ENCODE measurements around the gene FRYL.

The FRYL gene

GRCh38 chr4:48489683-48490011 is 290.4 kb downstream of the FRYL start:
- no peak overlapping the region for H3K9ac ChIP-seq (ENCODE audit: insufficient read length)
- no peak for DNase-seq (ENCODE audit: low read depth, low spot score)
- TF ChIP-seq FOXP2 (optimal IDR thresholded peaks at IDR 0.05; ENCODE audit: control extremely low read depth, extremely low read length, insufficient read depth) (no peak), EZH2 (IDR thresholded peaks at IDR 0.05) (no peak), POLR2AphosphoS5 (IDR thresholded peaks at IDR 0.05; ENCODE audit: borderline replicate concordance, low read depth, low read length) (no peak)
- peak overlapping the region; percentile 61 for H3K4me3 ChIP-seq
- H3K36me3 ChIP-seq (ENCODE audit: insufficient read depth, low read length) = no peaks in the 10 kb centered on the region
- no peak overlapping the region for H3K27ac ChIP-seq
- H3K9me3 ChIP-seq (ENCODE audit: low read depth, low read length) = no peaks in the 10 kb centered on the region

GRCh38 chr4:48484494-48485168 is 295.4 kb downstream of the FRYL start:
- Histone ChIP-seq H3K36me3 (ENCODE audit: insufficient read depth, low read length) (no peaks in the 10 kb centered on the region), H3K27ac (no peak overlapping the region), H3K9ac (ENCODE audit: insufficient read length) (no peak overlapping the region), H3K4me3 (no peak overlapping the region), H3K9me3 (ENCODE audit: low read depth, low read length) (no peaks in the 10 kb centered on the region)
- DNase-seq (ENCODE audit: low read depth, low spot score) = no peak
- TF ChIP-seq EZH2 (IDR thresholded peaks at IDR 0.05) (no peak), FOXP2 (optimal IDR thresholded peaks at IDR 0.05; ENCODE audit: control extremely low read depth, extremely low read length, insufficient read depth) (no peak), POLR2AphosphoS5 (IDR thresholded peaks at IDR 0.05; ENCODE audit: borderline replicate concordance, low read depth, low read length) (no peak)

- DNase-seq (ENCODE audit: low read depth, low spot score) = no peak
- H3K9me3 ChIP-seq (ENCODE audit: low read depth, low read length) = no peaks in the 10 kb centered on the region
- no peak overlapping the region for H3K27ac ChIP-seq
- H3K9ac ChIP-seq (ENCODE audit: insufficient read length) = peak overlapping the region; percentile 30
- no peaks in the 10 kb centered on the region for H3K36me3 ChIP-seq (ENCODE audit: insufficient read depth, low read length)
- H3K4me3 ChIP-seq = peak overlapping the region; percentile 73
- TF ChIP-seq FOXP2 (optimal IDR thresholded peaks at IDR 0.05; ENCODE audit: control extremely low read depth, extremely low read length, insufficient read depth) (no peak), POLR2AphosphoS5 (IDR thresholded peaks at IDR 0.05; ENCODE audit: borderline replicate concordance, low read depth, low read length) (no peak), EZH2 (IDR thresholded peaks at IDR 0.05) (no peak)
These were observed 296.1 kb downstream of the FRYL start for GRCh38 chr4:48483777-48484493.

- no peak for DNase-seq (ENCODE audit: low read depth, low spot score)
- peak within 1 kb of the TSS; percentile 73 for H3K4me3 ChIP-seq
- TF ChIP-seq POLR2AphosphoS5 (IDR thresholded peaks at IDR 0.05; ENCODE audit: borderline replicate concordance, low read depth, low read length) (no peak), EZH2 (IDR thresholded peaks at IDR 0.05) (no peak), FOXP2 (optimal IDR thresholded peaks at IDR 0.05; ENCODE audit: control extremely low read depth, extremely low read length, insufficient read depth) (no peak)
- no peaks in the 10 kb centered on the region for H3K9me3 ChIP-seq (ENCODE audit: low read depth, low read length)
- H3K27ac ChIP-seq = no peak within 1 kb of the TSS
- no peaks in the 10 kb centered on the region for H3K36me3 ChIP-seq (ENCODE audit: insufficient read depth, low read length)
- H3K9ac ChIP-seq (ENCODE audit: insufficient read length) = peak within 1 kb of the TSS; percentile 30
These were observed 296.9 kb downstream of the FRYL start, which contains the start of gene SLC10A4 for GRCh38 chr4:48483006-48483776. Gene SLC10A4, plus strand, starts transcription at chr4:48483343. Its CDS starts 219 bp downstream, at chr4:48483562.

DNA sequence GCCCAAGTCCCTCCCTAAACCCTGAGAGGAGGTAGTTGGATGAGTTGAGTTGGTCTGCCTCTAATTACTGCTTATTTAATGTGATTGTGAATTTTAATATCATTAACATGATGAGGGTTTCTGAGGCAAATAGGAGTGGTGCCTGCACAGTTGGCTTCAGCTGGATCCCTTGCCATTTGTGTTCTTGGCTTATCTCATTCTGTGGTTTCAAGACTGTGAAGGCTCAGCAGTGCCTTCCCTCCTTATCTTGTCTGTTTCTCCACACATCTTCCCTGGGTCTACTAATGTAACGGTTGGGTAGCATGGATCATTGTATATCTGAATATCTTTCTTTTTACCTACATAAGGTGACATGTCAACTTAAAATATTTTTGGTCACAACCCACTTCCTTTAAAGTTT is 298.5 kb downstream of the FRYL start:
- DNase-seq (ENCODE audit: low read depth, low spot score) = no peak
- H3K36me3 ChIP-seq (ENCODE audit: insufficient read depth, low read length) = no peaks in the 10 kb centered on the region
- no peak overlapping the region for H3K9ac ChIP-seq (ENCODE audit: insufficient read length)
- no peak overlapping the region for H3K4me3 ChIP-seq
- H3K27ac ChIP-seq = no peak overlapping the region
- TF ChIP-seq POLR2AphosphoS5 (IDR thresholded peaks at IDR 0.05; ENCODE audit: borderline replicate concordance, low read depth, low read length) (no peak), FOXP2 (optimal IDR thresholded peaks at IDR 0.05; ENCODE audit: control extremely low read depth, extremely low read length, insufficient read depth) (no peak), EZH2 (IDR thresholded peaks at IDR 0.05) (no peak)
- no peaks in the 10 kb centered on the region for H3K9me3 ChIP-seq (ENCODE audit: low read depth, low read length)

GRCh38 chr4:48478273-48478672 is 301.8 kb downstream of the FRYL start:
- H3K27ac ChIP-seq = no peak overlapping the region
- H3K9ac ChIP-seq (ENCODE audit: insufficient read length) = no peak overlapping the region
- no peak overlapping the region for H3K4me3 ChIP-seq
- no peak for DNase-seq (ENCODE audit: low read depth, low spot score)
- no peaks in the 10 kb centered on the region for H3K9me3 ChIP-seq (ENCODE audit: low read depth, low read length)
- TF ChIP-seq EZH2 (IDR thresholded peaks at IDR 0.05) (no peak), POLR2AphosphoS5 (IDR thresholded peaks at IDR 0.05; ENCODE audit: borderline replicate concordance, low read depth, low read length) (no peak), FOXP2 (optimal IDR thresholded peaks at IDR 0.05; ENCODE audit: control extremely low read depth, extremely low read length, insufficient read depth) (no peak)
- no peaks in the 10 kb centered on the region for H3K36me3 ChIP-seq (ENCODE audit: insufficient read depth, low read length)

DNA sequence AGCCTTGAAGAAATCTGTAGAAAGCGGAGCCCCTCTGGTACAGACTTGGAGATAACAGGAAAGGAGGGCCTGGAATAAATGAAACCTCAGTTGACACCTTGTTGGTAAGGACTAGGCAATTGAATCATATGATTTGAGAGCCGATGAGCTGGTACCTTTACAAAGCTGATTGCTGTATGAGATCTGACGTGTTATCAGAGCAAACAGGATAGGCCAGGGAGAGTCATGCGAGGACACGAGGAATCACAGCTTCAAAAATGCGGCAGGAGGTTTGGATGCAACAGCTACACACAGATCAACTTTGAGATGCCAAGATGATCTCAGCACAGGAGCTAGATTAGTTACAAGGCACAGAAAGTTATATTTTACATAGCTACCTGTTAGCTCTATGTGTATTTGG is 304.3 kb downstream of the FRYL start:
- Histone ChIP-seq H3K9ac (ENCODE audit: insufficient read length) (no peak overlapping the region), H3K9me3 (ENCODE audit: low read depth, low read length) (no peaks in the 10 kb centered on the region), H3K27ac (no peak overlapping the region), H3K36me3 (ENCODE audit: insufficient read depth, low read length) (no peaks in the 10 kb centered on the region), H3K4me3 (no peak overlapping the region)
- no peak for TF ChIP-seq POLR2AphosphoS5 (IDR thresholded peaks at IDR 0.05; ENCODE audit: borderline replicate concordance, low read depth, low read length)
- no peak for TF ChIP-seq EZH2 (IDR thresholded peaks at IDR 0.05)
- TF ChIP-seq FOXP2 (optimal IDR thresholded peaks at IDR 0.05; ENCODE audit: control extremely low read depth, extremely low read length, insufficient read depth) = no peak
- no peak for DNase-seq (ENCODE audit: low read depth, low spot score)

DNA sequence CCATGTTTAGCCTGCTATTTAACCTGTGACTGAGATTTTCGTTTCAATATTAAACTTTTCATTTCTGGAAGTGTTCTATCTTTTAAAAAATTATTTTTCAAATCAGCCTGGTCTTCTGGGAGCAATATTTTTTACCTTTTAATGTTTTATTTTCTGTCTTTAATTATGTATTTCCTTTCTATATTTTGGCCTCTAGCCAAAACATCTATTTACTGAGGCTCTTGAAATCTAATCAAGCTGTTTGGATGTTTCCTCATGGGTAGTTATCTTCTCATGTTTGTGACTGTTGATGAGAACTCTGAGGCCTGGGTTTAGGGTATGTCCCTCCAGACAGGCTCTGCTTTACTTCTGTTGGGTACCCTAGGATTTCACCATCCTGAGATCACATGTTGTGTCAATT is 307.3 kb downstream of the FRYL start:
- no peak overlapping the region for H3K27ac ChIP-seq
- no peak overlapping the region for H3K4me3 ChIP-seq
- no peak for TF ChIP-seq POLR2AphosphoS5 (IDR thresholded peaks at IDR 0.05; ENCODE audit: borderline replicate concordance, low read depth, low read length)
- no peak for TF ChIP-seq FOXP2 (optimal IDR thresholded peaks at IDR 0.05; ENCODE audit: control extremely low read depth, extremely low read length, insufficient read depth)
- no peak for TF ChIP-seq EZH2 (IDR thresholded peaks at IDR 0.05)
- H3K9ac ChIP-seq (ENCODE audit: insufficient read length) = no peak overlapping the region
- H3K36me3 ChIP-seq (ENCODE audit: insufficient read depth, low read length) = no peaks in the 10 kb centered on the region
- H3K9me3 ChIP-seq (ENCODE audit: low read depth, low read length) = no peaks in the 10 kb centered on the region
- DNase-seq (ENCODE audit: low read depth, low spot score) = no peak

Measured in SK-N-MC (cell line).